Omental fat pad (tissue), 4 donors: ENCODE results near the gene NOXRED1. TPM values are rescaled to one million over a fixed set of nuclear protein-coding genes. Genes with fewer than 3 reads are reported as not detected.

Experiments
- ATAC-seq: fragments of 150-250 bp; one replicate; pipeline ENCODE4 v1.9.1; 2016; ENCODE audit warnings: mild to moderate bottlenecking, moderate library complexity; ENCODE audit not compliant: low FRiP score
- DNase-seq: peaks from one replicate; pipeline ENCODE4 v3.0.0-alpha.2; 2019; ENCODE audit warnings: low spot score
- CTCF ChIP-seq, 3 donors: fragments of 450-650 bp; IDR thresholded peaks; one replicate each; pipeline ENCODE4 v1.5.1; 2016 to 2017; ENCODE audit warnings: antibody characterized with exemption in 3 of 3, mild to moderate bottlenecking in 3 of 3, moderate library complexity in 2 of 3
- total RNA-seq, 4 donors: library from RNA; depleted of rRNA; stranded (reverse); fragments of >200 nt; gene quantifications; one replicate each; pipeline ENCODE4 v1.1.0, GENCODE V29; 2016

NOXRED1 gene
- total RNA-seq, 4 donors from 2014 or later: 0.28 to 0.47 TPM; not detected in 2

- DNase-seq (no peak), ATAC-seq (no peak)
- TF ChIP-seq CTCF (IDR thresholded peaks at IDR 0.05): no peak
Observed at GRCh38 chr14:77369285-77369684, 54.0 kb downstream of the NOXRED1 start.

GRCh38 chr14:77364146-77364545, 59.2 kb downstream of the NOXRED1 start:
- no peak for ATAC-seq
- DNase-seq: no peak
- no peak for TF ChIP-seq CTCF (IDR thresholded peaks at IDR 0.05)

- ATAC-seq (no peak), DNase-seq (no peak)
- TF ChIP-seq CTCF (IDR thresholded peaks at IDR 0.05): no peak
Observed at GRCh38 chr14:77359626-77360025, 63.7 kb downstream of the NOXRED1 start.

- ATAC-seq: no peak
- no peak for TF ChIP-seq CTCF (IDR thresholded peaks at IDR 0.05)
- DNase-seq: no peak
Observed at GRCh38 chr14:77356899-77357298, 66.4 kb downstream of the NOXRED1 start.

GRCh38 chr14:77355811-77356210, 67.5 kb downstream of the NOXRED1 start:
- no peak for TF ChIP-seq CTCF (IDR thresholded peaks at IDR 0.05)
- DNase-seq (no peak), ATAC-seq (no peak)

- ATAC-seq (no peak), DNase-seq (no peak)
- TF ChIP-seq CTCF (IDR thresholded peaks at IDR 0.05): no peak
Observed at GRCh38 chr14:77353469-77354141, 69.7 kb downstream of the NOXRED1 start.

- ATAC-seq: no peak
Observed at GRCh38 chr14:77347751-77348150, 75.6 kb downstream of the NOXRED1 start.

More at GRCh38 chr14:77347751-77348150, 75.6 kb downstream of the NOXRED1 start:
- TF ChIP-seq CTCF (IDR thresholded peaks at IDR 0.05): no peak
- DNase-seq: no peak
